Liver (tissue), 9 donors: ENCODE measurements around the gene AKR7A2. TPM values are rescaled to one million over a fixed set of nuclear protein-coding genes. Genes with fewer than 3 reads are reported as not detected.

Experiments used
- DNase-seq: peaks from one replicate; pipeline ENCODE4 v3.0.0-alpha.2; 2017; ENCODE audit warnings: low spot score
- H3K27ac ChIP-seq, 2 donors: one replicate each; pipeline ENCODE4 v1.7.0; 2013; ENCODE audit warnings: inconsistent platforms in 2 of 2, low read length in 2 of 2, control low read depth in 1 of 2, low read depth in 1 of 2, mild to moderate bottlenecking in 1 of 2
- H3K27me3 ChIP-seq, 4 donors: one replicate each; pipeline versions ENCODE4 v1.6.1 to v1.7.0; 2013; ENCODE audit warnings: low read length in 3 of 4, inconsistent platforms in 1 of 4, mild to moderate bottlenecking in 1 of 4, moderate library complexity in 1 of 4; ENCODE audit not compliant: control insufficient read depth in 4 of 4, insufficient read depth in 4 of 4
- H3K36me3 ChIP-seq, 4 donors: one replicate each; pipeline versions ENCODE4 v1.6.1 to v1.7.0; 2013; ENCODE audit warnings: low read length in 3 of 4, mild to moderate bottlenecking in 3 of 4, low read depth in 1 of 4, moderate library complexity in 1 of 4; ENCODE audit not compliant: control insufficient read depth in 4 of 4, insufficient read depth in 3 of 4
- H3K4me1 ChIP-seq, 4 donors: one replicate each; pipeline versions ENCODE4 v1.6.1 to v1.7.0; 2013; ENCODE audit warnings: low read length in 3 of 4, mild to moderate bottlenecking in 3 of 4, moderate library complexity in 1 of 4; ENCODE audit not compliant: control insufficient read depth in 4 of 4, insufficient read depth in 4 of 4
- H3K4me3 ChIP-seq, 3 donors: one replicate each; pipeline versions ENCODE4 v1.6.1 to v1.7.0; 2013; ENCODE audit warnings: low read length in 3 of 3, control low read depth in 1 of 3, low read depth in 1 of 3, mild to moderate bottlenecking in 1 of 3
- H3K9ac ChIP-seq, 2 donors: one replicate each; pipeline ENCODE4 v1.7.0; 2013; ENCODE audit warnings: low read length in 2 of 2, mild to moderate bottlenecking in 2 of 2, moderate library complexity in 2 of 2, control low read depth in 1 of 2, low read depth in 1 of 2
- H3K9me3 ChIP-seq, 4 donors: one replicate each; pipeline versions ENCODE4 v1.6.1 to v1.7.0; 2013; ENCODE audit warnings: low read length in 3 of 4; ENCODE audit not compliant: control insufficient read depth in 4 of 4
- ATF3 ChIP-seq: IDR thresholded peaks from 2 replicates; pipeline ENCODE4 v1.6.1; 2016; ENCODE audit warnings: antibody characterized with exemption
- EGR1 ChIP-seq, 2 donors: IDR thresholded peaks; 2 replicates each; pipeline ENCODE4 v1.6.1; 2016 to 2018; ENCODE audit warnings: antibody characterized with exemption in 2 of 2, low read depth in 2 of 2
- FOXA1 ChIP-seq: IDR thresholded peaks from 2 replicates; pipeline ENCODE4 v1.6.1; 2016; ENCODE audit warnings: antibody characterized with exemption
- FOXA2 ChIP-seq: IDR thresholded peaks from 2 replicates; pipeline ENCODE4 v1.6.1; 2016; ENCODE audit warnings: antibody characterized with exemption
- GABPA ChIP-seq, 2 donors: IDR thresholded peaks in 1 of 2; conservative IDR thresholded peaks in 1 of 2; 2 replicates each; pipeline ENCODE4 v1.6.1; 2016; ENCODE audit warnings: antibody characterized with exemption in 2 of 2, mild to moderate bottlenecking in 1 of 2, moderate library complexity in 1 of 2
- HNF4A ChIP-seq, 2 donors: conservative IDR thresholded peaks; 2 replicates each; pipeline ENCODE4 v1.6.1; 2016; ENCODE audit warnings: antibody characterized with exemption in 2 of 2, mild to moderate bottlenecking in 2 of 2
- HNF4G ChIP-seq: IDR thresholded peaks from 2 replicates; pipeline ENCODE4 v1.6.1; 2016; ENCODE audit warnings: antibody characterized with exemption
- JUND ChIP-seq, 2 donors: IDR thresholded peaks; 2 replicates each; pipeline ENCODE4 v1.6.1; 2016; ENCODE audit warnings: antibody characterized with exemption in 2 of 2
- NR2F2 ChIP-seq: IDR thresholded peaks from 2 replicates; pipeline ENCODE4 v1.6.1; 2016; ENCODE audit warnings: antibody characterized with exemption
- RAD21 ChIP-seq, 2 donors: IDR thresholded peaks; 2 replicates each; pipeline ENCODE4 v1.6.1; 2016; ENCODE audit warnings: antibody characterized with exemption in 2 of 2, mild to moderate bottlenecking in 2 of 2
- REST ChIP-seq: IDR thresholded peaks from 2 replicates; pipeline ENCODE4 v1.6.1; 2016; ENCODE audit warnings: antibody characterized with exemption, mild to moderate bottlenecking
- RXRA ChIP-seq, 2 donors: IDR thresholded peaks; 2 replicates each; pipeline ENCODE4 v1.6.1; 2017 to 2018; ENCODE audit warnings: antibody characterized with exemption in 2 of 2, mild to moderate bottlenecking in 1 of 2
- SP1 ChIP-seq: IDR thresholded peaks from 2 replicates; pipeline ENCODE4 v1.6.1; 2018; ENCODE audit warnings: antibody characterized with exemption, mild to moderate bottlenecking
- TAF1 ChIP-seq: conservative IDR thresholded peaks from 2 replicates; pipeline ENCODE4 v1.6.1; 2016; ENCODE audit warnings: antibody characterized with exemption, mild to moderate bottlenecking
- YY1 ChIP-seq: IDR thresholded peaks from 2 replicates; pipeline ENCODE4 v1.6.1; 2016; ENCODE audit warnings: antibody characterized with exemption, mild to moderate bottlenecking
- ZBTB33 ChIP-seq: IDR thresholded peaks from 2 replicates; pipeline ENCODE4 v1.6.1; 2016; ENCODE audit warnings: antibody characterized with exemption
- WGBS: extraction: QIAGEN DNeasy Blood & Tissue Kit; methylation state at CpG from one replicate; pipeline ENCODE4 v1.1.7; 2013; 5-methylcytosine and 5-hydroxymethylcytosine counted together
- polyA plus RNA-seq, 2 donors: library from polyadenylated mRNA; stranded (reverse) in 1 of 2; unstranded in 1 of 2; fragments of 200-250 nt in 1 of 2; fragments of >200 nt in 1 of 2; fragmentation: Nextera tagmentation in 1 of 2; extraction: Ambion mirVana in 1 of 2; gene quantifications; one replicate each; pipeline versions ENCODE4 v1.2.1 to v1.2.3, GENCODE V29; 2013 to 2015
- total RNA-seq, 2 donors: library from RNA; depleted of rRNA; stranded (reverse); fragments of >200 nt; gene quantifications; one replicate each; pipeline ENCODE4 v1.2.3, GENCODE V29; 2014
- TF ChIP-seq, protein P1 (sequence below): IDR thresholded peaks from 2 replicates; pipeline ENCODE4 v1.6.1; 2016; ENCODE audit warnings: antibody characterized with exemption
- TF ChIP-seq, protein P2 (sequence below): fragments of 150-350 bp; IDR thresholded peaks from 2 replicates; pipeline ENCODE4 v1.5.1; 2017; ENCODE audit warnings: improper control_type of control experiment, low read depth, low read length; ENCODE audit not compliant: missing input control
- donor health status: healthy.
- donor health status: healthy.
- donor health status: healthy.
- donor health status: healthy.
- donor health status: healthy.

AKR7A2 gene
- total and polyA plus RNA-seq, 4 donors = 41.4 to 63.2 (median 49.8) TPM

GRCh38 chr1:19319196-19319595, 7.3 kb upstream of the AKR7A2 start:
- WGBS = 88% methylated on average over 3 of the region's 3 CpGs
- Histone ChIP-seq H3K27me3 (no peaks in the 10 kb centered on the region), H3K9me3 (no peaks in the 10 kb centered on the region), H3K27ac (no peak overlapping the region), H3K9ac (no peak overlapping the region), H3K4me1 (peaks cover 0 to 6% (median 1%) of the 10 kb centered on the region in 4 donors), H3K4me3 (no peak overlapping the region), H3K36me3 (peaks cover 4 to 20% (median 11%) of the 10 kb centered on the region in 4 donors)
- TF ChIP-seq JUND (IDR thresholded peaks at IDR 0.05) (no peak), EGR1 (IDR thresholded peaks at IDR 0.05; ENCODE audit: low read depth in 2 of 2) (no peak), NR2F2 (no peak), HNF4G (no peak), FOXA2 (no peak), HNF4A (conservative IDR thresholded peaks at IDR 0.05) (no peak), FOXA1 (no peak), GABPA (IDR thresholded peaks at IDR 0.05 in 1 of 2, conservative IDR thresholded peaks at IDR 0.05 in 1 of 2) (no peak), RXRA (IDR thresholded peaks at IDR 0.05) (no peak), SP1 (no peak), TAF1 (no peak), REST (no peak), YY1 (no peak), ATF3 (no peak), RAD21 (IDR thresholded peaks at IDR 0.05) (no peak), ZBTB33 (no peak)
- TF ChIP-seq, protein P1, sequence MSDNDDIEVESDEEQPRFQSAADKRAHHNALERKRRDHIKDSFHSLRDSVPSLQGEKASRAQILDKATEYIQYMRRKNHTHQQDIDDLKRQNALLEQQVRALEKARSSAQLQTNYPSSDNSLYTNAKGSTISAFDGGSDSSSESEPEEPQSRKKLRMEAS = no peak
- TF ChIP-seq, protein P2, sequence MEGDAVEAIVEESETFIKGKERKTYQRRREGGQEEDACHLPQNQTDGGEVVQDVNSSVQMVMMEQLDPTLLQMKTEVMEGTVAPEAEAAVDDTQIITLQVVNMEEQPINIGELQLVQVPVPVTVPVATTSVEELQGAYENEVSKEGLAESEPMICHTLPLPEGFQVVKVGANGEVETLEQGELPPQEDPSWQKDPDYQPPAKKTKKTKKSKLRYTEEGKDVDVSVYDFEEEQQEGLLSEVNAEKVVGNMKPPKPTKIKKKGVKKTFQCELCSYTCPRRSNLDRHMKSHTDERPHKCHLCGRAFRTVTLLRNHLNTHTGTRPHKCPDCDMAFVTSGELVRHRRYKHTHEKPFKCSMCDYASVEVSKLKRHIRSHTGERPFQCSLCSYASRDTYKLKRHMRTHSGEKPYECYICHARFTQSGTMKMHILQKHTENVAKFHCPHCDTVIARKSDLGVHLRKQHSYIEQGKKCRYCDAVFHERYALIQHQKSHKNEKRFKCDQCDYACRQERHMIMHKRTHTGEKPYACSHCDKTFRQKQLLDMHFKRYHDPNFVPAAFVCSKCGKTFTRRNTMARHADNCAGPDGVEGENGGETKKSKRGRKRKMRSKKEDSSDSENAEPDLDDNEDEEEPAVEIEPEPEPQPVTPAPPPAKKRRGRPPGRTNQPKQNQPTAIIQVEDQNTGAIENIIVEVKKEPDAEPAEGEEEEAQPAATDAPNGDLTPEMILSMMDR = no peak
- no peak for DNase-seq
